Endometrial microvascular endothelial cells (primary cell): ENCODE measurements around the gene TMEM233. TPM values are rescaled to one million over a fixed set of nuclear protein-coding genes. Genes with fewer than 3 reads are reported as not detected.

Source experiments
- in situ Hi-C: cut with HindIII; loops from 2 replicates; pipeline ENCODE4 v1.10.0; 2017; ENCODE audit warnings: low sequenced_read_pairs, low pct_unique_long_range_greater_than_20kb; ENCODE audit errors: inconsistent ontology term
- total RNA-seq: library from RNA; depleted of rRNA; stranded (reverse); fragments of >200 nt; gene quantifications from one replicate; pipeline ENCODE4 v1.2.3, GENCODE V29; 2015; ENCODE audit errors: inconsistent ontology term

The TMEM233 gene
- 0.09 TPM for total RNA-seq

- in situ Hi-C loops: no loop called here
Observed at GRCh38 chr12:119593578-119594398, at the start of gene TMEM233. TSS of gene TMEM233 (plus strand) at chr12:119593774. CDS start at chr12:119593849, 75 bp downstream.

- in situ Hi-C loops: no loop called here
Observed at GRCh38 chr12:119544765-119545625, 48.6 kb upstream of the TMEM233 start.

GRCh38 chr12:119546340-119546739 lies 47.2 kb upstream of the TMEM233 start:
- in situ Hi-C loops: no loop called here

- in situ Hi-C loops: no loop called here
Observed at GRCh38 chr12:119547001-119547400, 46.6 kb upstream of the TMEM233 start.

GRCh38 chr12:119556854-119557253 lies 36.7 kb upstream of the TMEM233 start:
- in situ Hi-C loops: no loop called here

GRCh38 chr12:119565404-119565803 lies 28.2 kb upstream of the TMEM233 start:
- in situ Hi-C loops: no loop called here

GRCh38 chr12:119570771-119571170 lies 22.8 kb upstream of the TMEM233 start:
- in situ Hi-C loops: no loop called here

- in situ Hi-C loops: no loop called here
Observed at GRCh38 chr12:119573086-119573485, 20.5 kb upstream of the TMEM233 start.

- in situ Hi-C loops: no loop called here
Observed at GRCh38 chr12:119574255-119574654, 19.3 kb upstream of the TMEM233 start.

GRCh38 chr12:119576118-119576810 lies 17.3 kb upstream of the TMEM233 start:
- in situ Hi-C loops: no loop called here

- in situ Hi-C loops: no loop called here
Observed at GRCh38 chr12:119576915-119577314, 16.7 kb upstream of the TMEM233 start.

GRCh38 chr12:119578112-119578511 lies 15.5 kb upstream of the TMEM233 start:
- in situ Hi-C loops: no loop called here

- in situ Hi-C loops: no loop called here
Observed at GRCh38 chr12:119589097-119589496, 4.5 kb upstream of the TMEM233 start.

- in situ Hi-C loops: no loop called here
Observed at GRCh38 chr12:119589634-119590033, 3.9 kb upstream of the TMEM233 start.

GRCh38 chr12:119592232-119592631 lies 1.3 kb upstream of the TMEM233 start:
- in situ Hi-C loops: no loop called here

GRCh38 chr12:119594399-119594730 lies 791 bp downstream of the TMEM233 start:
- in situ Hi-C loops: no loop called here

GRCh38 chr12:119594772-119595445 lies 1.3 kb downstream of the TMEM233 start:
- in situ Hi-C loops: no loop called here

- in situ Hi-C loops: no loop called here
Observed at GRCh38 chr12:119598159-119598558, 4.6 kb downstream of the TMEM233 start.
